Activated CD4-positive, CD25-positive, alpha-beta regulatory T cell treated with anti-CD3 and anti-CD28 coated beads, Interleukin-2, amount 50 U/mL, for 24 hours (primary cell): Measurements from ENCODE around the gene CALU.

Experiments
- ATAC-seq, 2 donors: fragments of 150-1000 bp; cut with Tn5 transposase; one replicate each; pipeline ENCODE4 v1.10.0; 2021; ENCODE audit warnings: mild to moderate bottlenecking in 1 of 2, moderate library complexity in 1 of 2

Gene CALU

GRCh38 chr7:128725531-128725930 is 13.6 kb upstream of the CALU start:
- ATAC-seq: no peak

GRCh38 chr7:128726059-128726736 is 13.0 kb upstream of the CALU start:
- ATAC-seq: no peak

GRCh38 chr7:128726737-128727072 is 12.5 kb upstream of the CALU start:
- no peak for ATAC-seq

- no peak for ATAC-seq
These were observed 11.9 kb upstream of the CALU start for GRCh38 chr7:128727239-128727638.

DNA sequence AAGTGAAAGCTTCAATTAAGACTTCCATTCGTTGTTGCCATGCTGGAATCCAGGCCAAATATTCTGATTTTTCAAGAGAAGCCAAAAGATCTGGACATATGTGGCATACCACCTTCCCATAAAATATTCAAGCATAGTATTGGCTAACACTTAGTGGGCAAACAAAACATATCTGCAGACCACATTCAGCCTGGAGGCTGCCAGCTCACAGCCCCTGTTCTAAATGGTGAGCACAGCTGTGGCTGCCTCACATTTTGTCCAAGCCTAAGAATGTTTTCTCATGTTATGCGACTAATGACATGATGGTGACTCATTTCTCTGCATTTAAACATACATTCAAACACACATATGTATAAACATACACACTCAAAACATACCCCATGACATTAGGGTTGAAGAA is 10.6 kb upstream of the CALU start:
- peak in 1 of 2 donors; percentile 36 for ATAC-seq

DNA sequence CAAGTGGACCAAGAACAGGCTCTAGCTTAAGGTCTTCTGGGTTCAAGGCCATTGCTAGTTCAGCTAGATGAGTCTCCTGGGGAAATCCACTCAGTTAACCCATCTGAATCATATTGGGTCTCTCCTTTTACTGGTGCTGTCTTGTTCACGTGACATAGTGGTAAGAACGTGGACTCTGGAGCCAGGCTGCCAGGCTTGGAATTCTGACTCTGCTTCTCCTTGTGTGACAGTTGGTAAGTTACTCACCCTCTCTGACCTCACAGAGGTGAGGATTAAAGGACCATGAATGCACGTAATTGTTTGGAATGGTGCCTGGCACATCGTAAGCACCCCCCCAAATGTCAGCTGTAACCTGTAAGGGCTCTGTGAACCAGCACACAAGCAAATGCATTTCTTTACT is 9.7 kb upstream of the CALU start:
- ATAC-seq: no peak

GRCh38 chr7:128731184-128731583 is 8.0 kb upstream of the CALU start:
- ATAC-seq: no peak

DNA sequence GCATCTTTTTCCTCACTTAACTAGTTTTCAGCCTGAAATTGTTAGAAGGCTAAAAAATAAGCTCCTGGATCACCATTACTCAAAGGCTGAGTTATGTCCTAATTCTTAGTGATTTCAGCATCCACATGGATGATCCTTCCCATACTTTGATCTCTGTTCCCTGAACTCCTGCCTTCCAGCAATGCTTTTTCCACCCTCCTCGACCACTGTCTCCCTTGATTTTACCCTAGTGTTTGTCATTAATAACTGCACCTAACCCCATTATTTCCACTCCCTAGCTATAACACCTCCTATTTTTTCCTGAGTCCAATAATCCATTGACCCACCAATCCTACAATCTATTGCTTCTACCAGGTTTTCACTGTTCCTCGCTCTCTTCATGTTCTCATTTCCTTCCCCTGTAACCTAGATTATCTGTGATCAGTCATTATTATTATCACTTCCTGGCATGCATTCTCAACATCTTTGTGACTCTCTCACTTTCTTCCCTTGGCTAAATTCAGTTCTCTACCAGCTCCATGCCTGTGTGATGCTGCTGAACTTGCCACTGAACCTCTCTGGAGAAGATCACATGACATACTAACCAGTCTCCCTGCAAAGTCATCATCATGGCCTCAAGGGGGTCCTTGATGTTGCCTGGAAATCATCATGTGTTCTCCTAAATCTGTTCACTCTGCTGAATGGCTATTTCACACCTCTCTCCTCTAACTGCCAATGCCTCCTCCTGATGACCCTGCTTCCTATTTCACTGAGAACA is 6.5 kb upstream of the CALU start:
- ATAC-seq: no peak

DNA sequence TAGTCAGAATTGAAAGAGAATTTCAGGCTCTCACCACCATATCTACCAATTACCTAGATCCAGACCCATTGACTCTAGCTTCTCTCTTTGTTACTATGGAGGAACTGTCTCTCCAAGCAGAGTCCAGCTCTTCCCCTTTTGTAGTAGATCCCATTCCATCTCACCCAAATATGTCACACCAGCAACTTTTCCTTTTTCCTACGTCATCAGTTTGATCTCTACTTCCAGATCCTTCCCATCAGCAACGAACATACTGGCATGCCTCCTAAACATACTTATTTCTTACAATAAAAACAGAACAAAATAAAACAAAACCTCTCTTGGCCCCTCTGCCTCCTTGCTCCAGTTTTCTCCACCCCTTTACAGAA is 5.9 kb upstream of the CALU start:
- ATAC-seq: no peak

DNA sequence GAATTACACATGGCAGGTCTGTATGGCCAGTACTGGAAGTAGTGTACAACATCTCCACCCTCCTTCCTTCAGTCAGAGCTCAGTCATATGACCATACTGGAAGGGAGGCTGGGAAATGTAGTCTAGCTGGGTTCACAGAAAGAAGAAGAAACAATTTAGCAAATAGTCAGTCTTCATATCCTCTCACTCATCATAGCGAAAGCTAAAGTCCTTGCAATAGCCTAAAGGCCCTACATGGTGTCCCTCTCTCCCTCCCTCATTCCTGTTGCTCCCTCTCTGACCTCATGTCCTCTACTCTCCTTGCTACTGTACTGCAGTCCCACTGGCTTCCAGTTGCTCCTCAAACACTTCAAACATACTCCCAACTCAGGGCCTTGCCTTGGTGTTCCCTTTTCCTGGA is 4.3 kb upstream of the CALU start:
- ATAC-seq: no peak

DNA sequence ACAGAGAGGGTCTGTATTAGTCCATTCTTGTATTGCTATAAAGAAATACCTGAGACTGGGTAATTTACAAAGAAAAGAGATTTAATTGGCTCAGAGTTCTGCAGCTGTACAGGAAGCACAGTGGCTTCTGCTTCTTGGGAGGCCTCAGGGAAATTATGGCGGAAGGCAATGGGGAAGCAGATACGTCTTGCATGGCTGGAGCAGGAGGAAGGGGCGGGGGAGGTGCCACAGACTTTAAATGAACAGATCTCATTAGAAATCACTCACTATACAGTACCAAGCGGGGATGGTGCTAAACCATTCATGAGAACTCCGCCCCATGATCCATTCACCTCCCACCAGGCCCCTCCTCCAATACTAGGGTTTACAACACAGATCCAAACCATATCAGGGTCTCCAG is 3.7 kb upstream of the CALU start:
- ATAC-seq: no peak

- ATAC-seq: no peak
These were observed 1.7 kb upstream of the CALU start for GRCh38 chr7:128737441-128737840.

DNA sequence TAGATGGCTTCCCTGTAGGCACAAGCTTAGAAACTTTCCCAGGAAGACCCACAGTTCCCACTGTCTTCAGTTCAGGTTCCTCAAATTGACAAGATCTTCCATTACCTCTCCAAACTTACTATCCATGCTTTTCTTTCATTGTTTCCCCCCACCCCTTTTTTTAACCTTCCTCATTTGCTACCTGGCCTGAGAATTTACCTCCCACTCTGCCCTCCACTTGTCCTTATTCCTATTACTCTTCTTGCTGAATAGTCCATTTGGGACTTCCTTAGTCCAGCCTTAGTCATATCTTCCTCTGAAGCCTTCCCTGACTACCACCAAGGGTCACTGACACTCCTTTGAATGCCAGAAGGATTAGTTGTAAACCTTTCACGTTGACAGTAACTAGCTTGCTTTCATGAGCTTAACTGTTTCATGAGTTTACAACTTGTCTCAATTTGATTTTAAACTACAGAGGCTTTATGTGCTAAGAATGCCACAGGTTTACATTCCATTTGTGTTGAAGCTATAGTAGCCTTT is 1.2 kb upstream of the CALU start:
- ATAC-seq: no peak

- ATAC-seq: peak; percentile 3 to 10
These were observed 550 bp upstream of the CALU start for GRCh38 chr7:128738570-128739047.

- no peak for ATAC-seq
These were observed 977 bp downstream of the CALU start for GRCh38 chr7:128739990-128740682.

DNA sequence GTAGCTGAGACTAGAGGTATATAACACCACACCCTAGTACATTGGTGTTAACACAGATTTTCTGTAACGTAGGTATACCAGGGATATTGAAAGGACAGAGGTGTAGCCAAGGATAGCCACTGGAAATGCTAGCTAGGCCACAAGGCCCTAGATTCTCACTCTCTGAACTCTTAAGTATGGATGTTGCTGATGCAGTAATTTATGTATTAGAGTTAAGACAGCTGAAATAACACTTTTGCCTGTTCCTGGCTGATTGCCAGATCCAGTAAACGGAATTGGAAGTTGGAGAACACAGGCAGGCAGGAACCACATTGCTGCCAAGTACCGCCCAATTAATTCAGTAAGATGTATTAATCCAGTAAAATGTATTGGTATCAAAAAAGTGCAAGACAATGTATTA is 1.8 kb downstream of the CALU start:
- ATAC-seq: no peak

GRCh38 chr7:128741491-128741890 is 2.3 kb downstream of the CALU start:
- no peak for ATAC-seq

DNA sequence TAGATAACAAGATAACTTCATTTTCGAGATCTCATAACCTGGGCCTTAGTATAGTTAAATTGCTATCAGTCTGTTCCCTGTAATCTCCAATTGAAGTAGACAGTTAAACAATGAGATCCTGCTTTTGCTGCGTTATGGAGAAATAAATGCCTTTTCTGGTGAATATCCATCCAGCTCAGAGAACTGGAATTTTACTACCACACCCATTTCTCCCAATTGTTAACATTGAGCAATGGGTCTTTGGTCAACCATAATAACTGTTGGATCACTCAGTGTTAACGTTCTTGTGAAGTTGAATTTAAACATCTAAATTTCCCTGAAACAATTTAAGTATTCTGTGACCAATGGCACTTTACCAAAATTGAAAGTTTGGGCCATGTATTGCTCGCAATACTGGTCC is 3.0 kb downstream of the CALU start:
- ATAC-seq: no peak

- ATAC-seq: no peak
These were observed 4.1 kb downstream of the CALU start for GRCh38 chr7:128743112-128743772.

GRCh38 chr7:128744366-128744905 is 5.3 kb downstream of the CALU start:
- ATAC-seq: no peak

GRCh38 chr7:128745706-128746105 is 6.5 kb downstream of the CALU start:
- ATAC-seq: no peak

DNA sequence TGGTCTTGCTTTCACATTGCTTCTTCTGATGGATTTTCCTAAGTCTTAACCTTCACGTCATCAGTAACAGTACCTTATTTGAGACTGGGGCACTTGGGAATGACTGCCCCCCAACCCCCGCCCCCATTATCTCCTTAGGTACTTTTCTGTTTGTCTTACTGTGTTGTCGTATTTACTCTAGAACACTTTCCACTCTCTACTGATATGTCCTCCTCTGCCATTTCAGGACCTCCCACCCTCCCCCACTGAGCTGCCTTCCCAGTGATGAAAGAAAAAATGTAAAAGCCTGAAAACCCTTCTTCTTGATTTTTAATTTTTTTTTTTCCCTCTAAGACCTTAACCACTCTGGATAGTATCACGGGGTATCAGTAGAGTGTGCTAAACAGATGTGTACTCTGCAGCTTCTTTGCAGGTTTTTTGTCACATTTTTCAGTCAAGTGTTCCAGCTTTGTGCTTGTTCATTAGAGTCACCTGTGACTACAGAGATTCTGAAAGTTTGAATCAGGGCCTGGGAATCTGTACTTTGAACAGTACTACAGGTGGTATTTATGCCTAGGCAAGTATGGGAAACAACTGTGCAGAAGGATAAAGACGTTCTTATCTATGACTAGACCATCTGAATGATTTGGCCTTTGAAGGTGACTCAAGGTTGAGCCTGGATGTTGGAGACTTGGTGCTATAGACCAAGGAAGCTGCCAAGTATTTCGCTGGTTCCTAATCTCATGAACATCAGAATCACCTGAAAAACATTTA is 8.3 kb downstream of the CALU start:
- no peak for ATAC-seq
